Inflammatory macrophage (primary cell): ENCODE measurements around the gene USF2.
A peak's percentile ranks its signal among the peaks of the same experiment; 100 is the strongest.

Experiments used
- DNase-seq, 2 donors: peaks; one replicate each; pipeline ENCODE4 v3.0.0-alpha.2; 2020 to 2022

Gene USF2

GRCh38 chr19:35265900-35266519 lies 2.8 kb upstream of the USF2 start:
- DNase-seq = no peak

GRCh38 chr19:35266520-35267352 lies 2.0 kb upstream of the USF2 start:
- DNase-seq = no peak

GRCh38 chr19:35267353-35267817 lies 1.4 kb upstream of the USF2 start:
- DNase-seq = peak in 1 of 2 donors; percentile 40

- peak; percentile 71 to 88 for DNase-seq
Observed at GRCh38 chr19:35267818-35268535, 785 bp upstream of the USF2 start.

GRCh38 chr19:35269438-35270117 lies 816 bp downstream of the USF2 start:
- peak; percentile 64 to 76 for DNase-seq

- DNase-seq = no peak
Observed at GRCh38 chr19:35270381-35270811, 1.6 kb downstream of the USF2 start.

GRCh38 chr19:35271546-35271945 lies 2.8 kb downstream of the USF2 start:
- no peak for DNase-seq

- DNase-seq = peak; percentile 41 to 61
Observed at GRCh38 chr19:35272122-35272719, 3.5 kb downstream of the USF2 start.

- no peak for DNase-seq
Observed at GRCh38 chr19:35272954-35273649, 4.3 kb downstream of the USF2 start.

- peak in 1 of 2 donors; percentile 42 for DNase-seq
Observed at GRCh38 chr19:35273686-35274259, 5.0 kb downstream of the USF2 start.

GRCh38 chr19:35274323-35274722 lies 5.6 kb downstream of the USF2 start:
- DNase-seq = no peak

GRCh38 chr19:35276706-35277281 lies 8.0 kb downstream of the USF2 start:
- no peak for DNase-seq

- DNase-seq = no peak
Observed at GRCh38 chr19:35278578-35279284, 10.0 kb downstream of the USF2 start.

GRCh38 chr19:35279374-35279773 lies 10.6 kb downstream of the USF2 start:
- DNase-seq = no peak

GRCh38 chr19:35279985-35280821 lies 11.4 kb downstream of the USF2 start:
- no peak for DNase-seq

GRCh38 chr19:35281303-35281702 lies 12.5 kb downstream of the USF2 start:
- no peak for DNase-seq

- DNase-seq = peak in 1 of 2 donors; percentile 49
Observed at GRCh38 chr19:35284153-35285094, 15.7 kb downstream of the USF2 start.

- DNase-seq = peak; percentile 52 to 53
Observed at GRCh38 chr19:35285095-35285449, 16.3 kb downstream of the USF2 start.
